K562 (cell line): ENCODE measurements around the gene TMED6. TPM values are rescaled to one million over a fixed set of nuclear protein-coding genes. Genes with fewer than 3 reads are reported as not detected.
A peak's percentile ranks its signal among the peaks of the same experiment; 100 is the strongest.

Experiments used
- BRD9 ChIP-seq: fragments of 450-650 bp; IDR thresholded peaks from 2 replicates; pipeline ENCODE4 v1.6.1; 2018; ENCODE audit warnings: low read depth; ENCODE audit not compliant: partially characterized antibody
- CTCFL ChIP-seq: IDR thresholded peaks from 2 replicates; pipeline ENCODE4 v1.6.1; 2011; ENCODE audit warnings: borderline replicate concordance, low read depth, mild to moderate bottlenecking, moderate library complexity, low read length; ENCODE audit not compliant: insufficient read depth, poor library complexity, severe bottlenecking
- E2F1 ChIP-seq: sonication (generic); formaldehyde crosslinking; IDR thresholded peaks from 2 replicates; pipeline ENCODE4 v1.8.1; 2023; ENCODE audit warnings: mild to moderate bottlenecking, missing genetic modification reagents, moderate library complexity
- ELK3 ChIP-seq: fragments of 450-650 bp; formaldehyde crosslinking; IDR thresholded peaks from 2 replicates; pipeline ENCODE4 v1.4.0; 2020; ENCODE audit warnings: mild to moderate bottlenecking
- EP300 ChIP-seq: IDR thresholded peaks from 2 replicates; pipeline ENCODE4 v1.6.1; 2012; ENCODE audit warnings: low read length, improper control_type of control experiment
- ESRRA ChIP-seq: fragments of 450-650 bp; IDR thresholded peaks from 2 replicates; pipeline ENCODE4 v1.6.1; 2014; ENCODE audit warnings: low read depth, mild to moderate bottlenecking, moderate library complexity, borderline replicate concordance
- FOXK2 ChIP-seq, 2 experiments: fragments of 450-650 bp; IDR thresholded peaks in 1 of 2; conservative IDR thresholded peaks in 1 of 2; 2 replicates each; pipeline ENCODE4 v1.6.1; 2016; ENCODE audit warnings: low read depth in 2 of 2, mild to moderate bottlenecking in 1 of 2
- KAT7 ChIP-seq: sonication (generic); formaldehyde crosslinking; IDR thresholded peaks from 2 replicates; pipeline ENCODE4 v1.8.0; 2022; ENCODE audit warnings: missing genetic modification reagents, mild to moderate bottlenecking, borderline replicate concordance
- KLF1 ChIP-seq: fragments of 450-650 bp; IDR thresholded peaks from 2 replicates; pipeline ENCODE4 v1.6.1; 2016; ENCODE audit warnings: missing genetic modification characterization, missing compliant biosample characterization
- LCOR ChIP-seq: sonication (generic); formaldehyde crosslinking; IDR thresholded peaks from 2 replicates; pipeline ENCODE4 v1.8.0; 2022; ENCODE audit warnings: mild to moderate bottlenecking, missing genetic modification reagents
- PKNOX1 ChIP-seq: fragments of 450-650 bp; IDR thresholded peaks from 2 replicates; pipeline ENCODE4 v1.6.1; 2016
- RBM25 ChIP-seq: fragments of 200-400 bp; formaldehyde crosslinking; IDR thresholded peaks from 2 replicates; pipeline ENCODE4 v1.6.1; 2018; ENCODE audit warnings: low read length, low read depth, moderate library complexity; ENCODE audit not compliant: severe bottlenecking
- RREB1 ChIP-seq: fragments of 250-450 bp; sonication (Bioruptor Pico); IDR thresholded peaks from 2 replicates; pipeline ENCODE4 v1.4.0; 2020
- ZBTB1 ChIP-seq: sonication (generic); formaldehyde crosslinking; IDR thresholded peaks from 2 replicates; pipeline ENCODE4 v1.8.1; 2023; ENCODE audit warnings: missing genetic modification reagents, low read depth, mild to moderate bottlenecking, borderline replicate concordance
- polyA plus RNA-seq, 8 experiments: library from polyadenylated mRNA; depleted of rRNA in 4 of 8; stranded (reverse) in 5 of 8; unstranded in 3 of 8; fragments of >200 nt; fragmentation: Nextera tagmentation in 2 of 8; fragmentation: Illumina TruSeq in 1 of 8; extraction: Ambion mirVana in 2 of 8; extraction: Trizol in 1 of 8; gene quantifications; 2 replicates each; pipeline versions ENCODE4 v1.2.1 to v1.2.3, GENCODE V29; 2011 to 2014; ENCODE audit warnings: inconsistent platforms in 1 of 8, missing spikeins in 1 of 8
- total RNA-seq, 7 experiments: library from RNA; depleted of rRNA in 6 of 7; stranded (reverse); fragments of >200 nt in 6 of 7; fragmentation: Illumina TruSeq in 2 of 7; extraction: Trizol in 2 of 7; gene quantifications; 2 replicates each; pipeline versions ENCODE4 v1.2.1 to v1.2.3, GENCODE V29; 2011 to 2021; ENCODE audit warnings: low replicate concordance in 1 of 7

Gene TMED6
- total and polyA plus RNA-seq, 9 of the 15 experiments (the other 6 are each of a cell fraction or from before 2014, with no cell fraction given) = 0.14 to 0.45 (median 0.25) TPM; not detected in 2

- TF ChIP-seq RREB1 (0 out of 2 replicates have a peak, but pooled peaks have one; percentile 35), BRD9 (no peak), LCOR (CRISPR knock-in tag) (0 out of 2 replicates have a peak, but pooled peaks have one; percentile 33), E2F1 (CRISPR knock-in tag) (0 out of 2 replicates have a peak, but pooled peaks have one; percentile 4), ESRRA (peak; percentile 84), RBM25 (peak; percentile 66), EP300 (no peak), CTCFL (peak; percentile 9), ELK3 (CRISPR knock-in tag) (no peak), PKNOX1 (peak; percentile 57), KAT7 (CRISPR knock-in tag) (peak; percentile 79; the same call in 1 of the 2 replicates), ZBTB1 (peak; percentile 46; the same call in 1 of the 2 replicates), KLF1 (tag) (0 out of 2 replicates have a peak, but pooled peaks have one; percentile 34), FOXK2 (conservative IDR thresholded peaks at IDR 0.05 in 1 of 2, IDR thresholded peaks at IDR 0.05 in 1 of 2; ENCODE audit: low read depth in 2 of 2) (peak; percentile 35 to 53; a peak in 1 of 4 replicates)
Measured at GRCh38 chr16:69311533-69312387, 39.8 kb downstream of the TMED6 start (continued).
